ENCODE measurements around the gene DDB1. TPM values are rescaled to one million over a fixed set of nuclear protein-coding genes. Genes with fewer than 3 reads are reported as not detected.
"Not testable (repeated sequence)": the region's sequence is repeated elsewhere in the genome, so short reads cannot be mapped to it uniquely, and the experiment has no call there.

Gene DDB1
- polyA plus RNA-seq, 2 donors: 51.3 to 78.7 TPM

DNA sequence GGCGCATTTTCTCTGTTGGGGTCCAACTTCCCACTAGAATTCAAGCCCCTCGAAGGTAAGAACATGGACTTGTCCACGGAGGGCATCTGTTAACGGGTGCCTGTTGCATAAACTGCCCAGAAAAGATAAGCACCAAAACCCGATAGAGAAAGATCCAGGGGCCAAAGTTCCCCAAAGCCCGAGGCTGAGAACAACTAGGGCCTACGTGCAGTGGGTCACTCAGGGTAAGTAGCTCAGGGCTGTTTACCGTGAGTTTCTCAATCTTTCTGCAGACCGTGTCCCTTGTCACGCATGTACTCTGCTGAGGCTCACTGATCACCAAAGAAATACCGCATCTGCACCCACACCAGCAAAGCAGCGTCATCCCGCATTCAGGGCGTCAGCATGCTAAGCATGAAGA, 67.5 kb downstream of the DDB1 start:
- Histone ChIP-seq H3K27ac (ENCODE audit: low read depth in 2 of 2, low read length in 1 of 2) (no peak overlapping the region), H3K9me3 (ENCODE audit: control insufficient read depth in 2 of 2, insufficient read depth in 1 of 2, low read depth in 1 of 2, low read length in 1 of 2) (no peaks in the 10 kb centered on the region), H3K36me3 (ENCODE audit: control insufficient read depth in 2 of 2, insufficient read depth in 2 of 2, low read length in 1 of 2) (no peaks in the 10 kb centered on the region), H3K27me3 (ENCODE audit: control insufficient read depth in 1 of 2, insufficient read depth in 2 of 2, low read length in 2 of 2) (no peaks in the 10 kb centered on the region), H3K4me1 (ENCODE audit: control insufficient read depth in 2 of 2, insufficient read depth in 2 of 2, low read length in 1 of 2) (no peaks in the 10 kb centered on the region), H3K4me3 (ENCODE audit: low read depth in 1 of 2, low read length in 2 of 2) (no peak overlapping the region)
- WGBS, 2 donors: 77 to 95% methylated on average over 14 of the region's 14 CpGs

DNA sequence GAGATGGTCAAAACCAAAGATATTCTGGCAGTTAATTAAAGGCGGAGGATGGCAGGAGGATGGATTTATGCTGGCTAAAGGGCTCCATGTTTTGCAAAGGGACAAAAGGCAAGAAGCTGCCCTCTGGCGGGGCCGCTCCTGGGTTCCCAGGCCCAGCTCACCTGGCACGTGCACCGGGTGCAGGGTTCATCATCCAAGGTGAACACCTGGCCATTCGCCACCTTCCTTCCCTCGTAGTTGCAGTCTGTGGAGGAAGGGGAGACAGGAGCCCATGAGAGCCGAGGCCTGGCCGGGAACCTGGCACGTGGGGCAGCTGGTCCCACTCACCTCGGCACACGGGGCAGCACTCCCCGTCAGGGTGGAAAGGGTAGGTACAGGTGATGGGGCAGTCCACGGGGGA, 68.1 kb downstream of the DDB1 start:
- H3K4me3 ChIP-seq (ENCODE audit: low read depth in 1 of 2, low read length in 2 of 2): no peak overlapping the region
- no peaks in the 10 kb centered on the region for H3K36me3 ChIP-seq (ENCODE audit: control insufficient read depth in 2 of 2, insufficient read depth in 2 of 2, low read length in 1 of 2)
- 81 to 92% methylated on average over 14 of the region's 14 CpGs for WGBS, 2 donors
- H3K9me3 ChIP-seq (ENCODE audit: control insufficient read depth in 2 of 2, insufficient read depth in 1 of 2, low read depth in 1 of 2, low read length in 1 of 2): no peaks in the 10 kb centered on the region
- no peaks in the 10 kb centered on the region for H3K27me3 ChIP-seq (ENCODE audit: control insufficient read depth in 1 of 2, insufficient read depth in 2 of 2, low read length in 2 of 2)
- H3K27ac ChIP-seq (ENCODE audit: low read depth in 2 of 2, low read length in 1 of 2): no peak overlapping the region
- H3K4me1 ChIP-seq (ENCODE audit: control insufficient read depth in 2 of 2, insufficient read depth in 2 of 2, low read length in 1 of 2): no peaks in the 10 kb centered on the region

DNA sequence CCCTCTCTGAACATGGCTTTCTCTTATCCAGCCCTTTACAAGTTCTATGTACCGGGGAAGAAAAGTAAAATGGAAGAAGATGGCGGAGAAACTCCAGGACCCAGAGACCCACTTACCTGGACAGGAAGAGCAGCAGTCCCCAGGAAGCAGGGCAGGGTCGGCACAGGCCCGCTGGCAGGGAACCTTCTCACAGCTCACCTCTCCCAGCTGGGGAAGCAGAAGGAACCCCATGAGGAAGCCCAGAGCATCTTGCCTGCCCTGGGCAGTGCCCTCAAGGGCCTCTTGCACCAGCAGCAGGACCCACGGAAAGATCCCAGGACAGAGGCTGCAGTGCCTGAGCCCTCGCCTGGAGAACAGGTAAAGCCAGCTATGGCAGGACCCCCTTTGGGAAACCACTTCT, 68.5 kb downstream of the DDB1 start:
- WGBS, 2 donors: 92 to 93% methylated on average over 6 of the region's 6 CpGs
- Histone ChIP-seq H3K27me3 (ENCODE audit: control insufficient read depth in 1 of 2, insufficient read depth in 2 of 2, low read length in 2 of 2) (no peaks in the 10 kb centered on the region), H3K36me3 (ENCODE audit: control insufficient read depth in 2 of 2, insufficient read depth in 2 of 2, low read length in 1 of 2) (no peaks in the 10 kb centered on the region), H3K27ac (ENCODE audit: low read depth in 2 of 2, low read length in 1 of 2) (no peak overlapping the region), H3K4me1 (ENCODE audit: control insufficient read depth in 2 of 2, insufficient read depth in 2 of 2, low read length in 1 of 2) (no peaks in the 10 kb centered on the region), H3K9me3 (ENCODE audit: control insufficient read depth in 2 of 2, insufficient read depth in 1 of 2, low read depth in 1 of 2, low read length in 1 of 2) (no peaks in the 10 kb centered on the region), H3K4me3 (ENCODE audit: low read depth in 1 of 2, low read length in 2 of 2) (no peak overlapping the region)

DNA sequence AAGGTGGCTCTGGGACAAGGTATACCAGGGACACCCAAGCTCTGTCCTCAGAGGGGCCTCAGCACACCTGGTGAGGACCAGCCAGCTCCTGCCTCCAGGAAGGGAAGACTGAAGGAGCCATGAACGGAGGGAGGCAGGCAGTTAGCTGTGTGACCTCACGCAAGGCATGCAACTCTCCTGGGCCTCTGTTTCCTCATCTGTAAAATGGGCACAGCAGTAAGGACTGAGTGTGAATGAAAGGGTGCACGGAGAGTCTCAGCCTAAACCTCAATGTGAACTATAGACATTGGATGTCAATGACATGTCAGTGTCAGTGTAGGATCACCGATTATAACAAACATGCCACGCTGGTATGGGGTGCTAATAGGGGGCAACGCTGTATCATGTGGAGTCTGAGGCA, 73.5 kb downstream of the DDB1 start:
- no peaks in the 10 kb centered on the region for H3K9me3 ChIP-seq (ENCODE audit: control insufficient read depth in 2 of 2, insufficient read depth in 1 of 2, low read depth in 1 of 2, low read length in 1 of 2)
- WGBS, 2 donors: 93 to 97% methylated on average over 6 of the region's 6 CpGs
- no peaks in the 10 kb centered on the region for H3K27me3 ChIP-seq (ENCODE audit: control insufficient read depth in 1 of 2, insufficient read depth in 2 of 2, low read length in 2 of 2)

DNA sequence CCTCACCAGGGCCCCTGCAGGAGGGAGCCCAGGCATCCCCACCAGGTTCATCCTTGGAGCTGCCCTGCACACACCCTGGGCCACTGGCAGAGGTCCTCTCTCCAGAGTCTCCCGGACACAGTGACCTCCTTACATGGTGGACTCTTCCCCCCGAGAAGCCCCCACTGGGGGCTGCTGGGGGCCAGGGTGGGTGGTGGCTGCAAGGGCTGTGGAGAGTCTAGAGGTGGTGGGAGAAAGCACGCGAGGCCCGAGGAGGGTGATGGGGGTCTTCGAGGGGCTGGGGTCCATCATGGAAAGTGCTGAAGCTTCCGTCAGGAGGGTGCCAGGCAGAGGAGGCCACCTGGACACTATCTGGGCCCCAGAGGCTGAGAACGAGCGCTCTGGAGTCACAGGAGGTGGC, 74.4 kb downstream of the DDB1 start:
- H3K27ac ChIP-seq (ENCODE audit: low read depth in 2 of 2, low read length in 1 of 2): no peak overlapping the region
- no peaks in the 10 kb centered on the region for H3K36me3 ChIP-seq (ENCODE audit: control insufficient read depth in 2 of 2, insufficient read depth in 2 of 2, low read length in 1 of 2)
- 85 to 88% methylated on average over 9 of the region's 9 CpGs for WGBS, 2 donors
- no peak overlapping the region for H3K4me3 ChIP-seq (ENCODE audit: low read depth in 1 of 2, low read length in 2 of 2)
- H3K9me3 ChIP-seq (ENCODE audit: control insufficient read depth in 2 of 2, insufficient read depth in 1 of 2, low read depth in 1 of 2, low read length in 1 of 2): no peaks in the 10 kb centered on the region
- no peaks in the 10 kb centered on the region for H3K27me3 ChIP-seq (ENCODE audit: control insufficient read depth in 1 of 2, insufficient read depth in 2 of 2, low read length in 2 of 2)
- no peaks in the 10 kb centered on the region for H3K4me1 ChIP-seq (ENCODE audit: control insufficient read depth in 2 of 2, insufficient read depth in 2 of 2, low read length in 1 of 2)

More for the DNA sequence above, 73.5 kb downstream of the DDB1 start:
- H3K4me3 ChIP-seq (ENCODE audit: low read depth in 1 of 2, low read length in 2 of 2): no peak overlapping the region
- no peak overlapping the region for H3K27ac ChIP-seq (ENCODE audit: low read depth in 2 of 2, low read length in 1 of 2)
- H3K36me3 ChIP-seq (ENCODE audit: control insufficient read depth in 2 of 2, insufficient read depth in 2 of 2, low read length in 1 of 2): no peaks in the 10 kb centered on the region
- no peaks in the 10 kb centered on the region for H3K4me1 ChIP-seq (ENCODE audit: control insufficient read depth in 2 of 2, insufficient read depth in 2 of 2, low read length in 1 of 2)

DNA sequence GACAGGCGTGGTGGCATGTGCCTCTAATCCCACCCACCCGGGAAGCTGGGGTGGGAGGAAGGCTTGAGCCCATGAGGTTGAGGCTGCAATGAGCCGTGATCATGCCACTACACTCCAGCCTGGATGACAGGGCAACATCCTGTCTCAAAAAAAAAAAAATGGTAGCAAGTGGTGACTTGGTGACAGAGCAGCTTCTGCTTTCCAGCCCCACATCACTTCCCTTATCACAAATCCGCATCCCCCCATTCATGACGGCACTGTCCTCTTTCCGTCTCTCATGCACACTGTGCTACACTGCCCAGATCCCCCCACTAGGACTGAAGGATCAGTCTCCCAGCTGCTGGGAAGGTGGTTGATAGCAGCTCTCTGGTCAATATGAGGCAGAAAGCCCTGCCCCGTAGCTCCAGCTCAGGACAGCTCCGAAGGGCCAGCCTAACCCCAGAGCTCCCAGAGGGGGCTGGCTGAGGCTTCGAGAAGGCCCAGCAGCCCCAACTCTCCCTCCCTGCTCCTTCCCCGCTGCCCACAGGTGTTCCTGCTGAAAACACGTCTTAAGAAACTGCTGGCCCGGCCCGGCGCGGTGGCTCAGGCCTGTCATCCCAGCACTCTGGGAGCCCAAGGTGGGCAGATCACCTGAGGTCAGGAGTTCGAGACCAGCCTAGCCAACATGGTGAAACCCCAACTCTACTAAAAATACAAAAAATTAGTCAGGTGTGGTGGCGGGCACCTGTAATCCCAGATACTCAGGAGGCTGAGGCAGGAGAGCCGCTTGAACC, 76.0 kb downstream of the DDB1 start:
- Histone ChIP-seq H3K27me3 (ENCODE audit: control insufficient read depth in 1 of 2, insufficient read depth in 2 of 2, low read length in 2 of 2) (no peaks in the 10 kb centered on the region), H3K27ac (ENCODE audit: low read depth in 2 of 2, low read length in 1 of 2) (no peak overlapping the region), H3K4me3 (ENCODE audit: low read depth in 1 of 2, low read length in 2 of 2) (no peak overlapping the region), H3K4me1 (ENCODE audit: control insufficient read depth in 2 of 2, insufficient read depth in 2 of 2, low read length in 1 of 2) (no peaks in the 10 kb centered on the region), H3K36me3 (ENCODE audit: control insufficient read depth in 2 of 2, insufficient read depth in 2 of 2, low read length in 1 of 2) (no peaks in the 10 kb centered on the region), H3K9me3 (ENCODE audit: control insufficient read depth in 2 of 2, insufficient read depth in 1 of 2, low read depth in 1 of 2, low read length in 1 of 2) (no peaks in the 10 kb centered on the region)
- 90 to 94% methylated on average over 18 of the region's 18 CpGs for WGBS, 2 donors

DNA sequence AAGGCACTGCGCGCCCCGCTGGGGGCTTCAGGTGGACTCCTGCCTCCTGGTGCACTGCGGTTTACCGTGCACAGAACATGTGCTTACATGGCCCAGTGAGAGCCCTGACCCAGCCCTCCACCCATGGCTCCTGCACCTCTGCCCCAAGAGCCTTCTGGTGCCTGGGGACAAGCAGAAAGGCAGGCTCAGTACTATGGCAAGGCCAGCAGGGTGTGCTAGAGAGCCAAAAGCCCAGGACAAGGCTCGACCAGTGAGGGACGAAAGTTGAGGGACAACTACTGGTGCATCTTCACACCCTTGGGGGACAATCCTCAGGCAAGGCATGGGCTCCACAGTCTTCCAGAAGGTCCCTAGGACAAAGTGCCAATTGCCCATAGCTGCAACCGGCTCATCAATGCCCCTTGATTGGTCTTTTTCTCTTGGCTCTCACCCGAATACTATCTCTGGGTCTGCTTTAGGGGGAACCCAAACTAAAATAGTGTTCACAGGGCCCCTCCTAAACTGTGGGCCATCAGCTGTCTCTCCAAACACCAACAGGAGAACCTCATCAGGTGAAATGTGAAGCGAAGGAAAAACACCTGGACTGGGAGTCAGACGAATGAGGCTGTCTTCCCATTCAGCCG, 78.4 kb downstream of the DDB1 start:
- Histone ChIP-seq H3K27me3 (ENCODE audit: control insufficient read depth in 1 of 2, insufficient read depth in 2 of 2, low read length in 2 of 2) (no peaks in the 10 kb centered on the region), H3K4me3 (ENCODE audit: low read depth in 1 of 2, low read length in 2 of 2) (no peak overlapping the region), H3K27ac (ENCODE audit: low read depth in 2 of 2, low read length in 1 of 2) (no peak overlapping the region), H3K36me3 (ENCODE audit: control insufficient read depth in 2 of 2, insufficient read depth in 2 of 2, low read length in 1 of 2) (no peaks in the 10 kb centered on the region), H3K4me1 (ENCODE audit: control insufficient read depth in 2 of 2, insufficient read depth in 2 of 2, low read length in 1 of 2) (no peaks in the 10 kb centered on the region), H3K9me3 (ENCODE audit: control insufficient read depth in 2 of 2, insufficient read depth in 1 of 2, low read depth in 1 of 2, low read length in 1 of 2) (no peaks in the 10 kb centered on the region)
- WGBS, 2 donors: 54 to 55% methylated on average over 12 of the region's 12 CpGs

DNA sequence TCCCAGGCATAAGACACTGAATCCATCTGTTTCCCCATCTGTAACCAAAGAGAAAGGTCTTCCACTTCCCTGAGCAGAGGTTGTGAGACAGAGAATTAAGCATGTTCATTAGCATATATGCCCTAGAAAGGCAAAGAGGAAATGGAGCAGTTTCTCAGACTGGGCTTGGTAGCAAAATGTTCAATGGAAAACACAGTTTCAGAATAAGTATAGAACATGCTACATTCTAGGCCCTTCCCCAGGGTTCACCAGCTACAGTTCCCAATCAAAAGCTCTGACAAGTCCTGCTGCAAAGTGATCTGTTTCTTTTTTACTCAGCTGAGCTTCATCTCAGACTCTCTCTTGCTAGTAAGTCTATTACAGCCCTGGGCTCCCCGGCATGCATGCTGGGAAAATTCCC, 80.6 kb downstream of the DDB1 start:
- WGBS, 2 donors: 46 to 67% methylated on average over 1 of the region's 1 CpG
- H3K9me3 ChIP-seq (ENCODE audit: control insufficient read depth in 2 of 2, insufficient read depth in 1 of 2, low read depth in 1 of 2, low read length in 1 of 2): not testable (repeated sequence)

DNA sequence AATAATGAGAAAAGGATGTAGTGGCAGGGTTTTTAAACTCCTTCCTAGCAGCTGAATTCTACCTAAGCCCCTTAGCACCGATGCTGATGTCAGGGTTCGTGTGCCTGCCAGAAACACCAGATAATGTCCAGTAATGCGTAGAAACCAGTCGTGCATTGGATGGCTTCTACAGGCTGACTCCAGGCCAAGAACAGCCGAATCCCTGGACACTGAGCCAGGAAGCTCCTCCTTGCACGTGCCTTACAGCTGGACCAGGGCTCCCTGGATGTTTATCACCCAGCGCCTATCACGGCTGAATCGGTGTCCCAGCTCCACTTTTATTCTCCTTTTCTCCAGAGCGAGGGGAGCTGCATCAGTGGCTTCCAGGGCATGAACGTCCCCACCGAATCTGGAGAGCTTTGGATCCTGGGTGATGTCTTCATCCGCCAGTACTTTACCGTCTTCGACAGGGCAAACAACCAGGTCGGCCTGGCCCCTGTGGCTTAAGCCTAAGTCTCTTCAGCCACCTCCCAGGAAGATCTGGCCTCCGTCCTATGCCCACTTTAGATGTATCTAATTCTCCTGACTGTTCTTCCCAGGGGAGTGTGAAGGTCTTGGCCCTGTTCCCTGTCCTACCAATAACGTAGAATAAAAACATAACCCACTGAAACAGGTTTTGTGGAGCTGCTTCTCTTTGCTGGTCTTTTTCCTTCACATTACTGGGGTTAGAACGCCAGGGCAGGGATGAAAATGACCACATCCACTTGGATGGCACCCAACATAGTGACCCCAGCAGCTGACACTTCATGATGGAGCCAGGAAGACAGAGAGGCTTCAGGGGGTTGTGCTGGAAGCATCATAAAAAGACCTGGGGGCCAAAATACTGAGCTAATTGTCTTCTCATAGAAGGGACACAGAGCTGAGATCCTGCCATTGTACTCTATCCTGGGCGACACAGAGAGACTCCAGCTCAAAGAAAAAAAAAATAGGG, 81.8 kb downstream of the DDB1 start:
- H3K27me3 ChIP-seq (ENCODE audit: control insufficient read depth in 1 of 2, insufficient read depth in 2 of 2, low read length in 2 of 2); H3K4me1 ChIP-seq (ENCODE audit: control insufficient read depth in 2 of 2, insufficient read depth in 2 of 2, low read length in 1 of 2); H3K36me3 ChIP-seq (ENCODE audit: control insufficient read depth in 2 of 2, insufficient read depth in 2 of 2, low read length in 1 of 2); H3K4me3 ChIP-seq (ENCODE audit: low read depth in 1 of 2, low read length in 2 of 2); H3K27ac ChIP-seq (ENCODE audit: low read depth in 2 of 2, low read length in 1 of 2); H3K9me3 ChIP-seq (ENCODE audit: control insufficient read depth in 2 of 2, insufficient read depth in 1 of 2, low read depth in 1 of 2, low read length in 1 of 2): not testable (repeated sequence)
- WGBS, 2 donors: 67% methylated on average over 20 of the region's 20 CpGs

More for the DNA sequence above, 80.6 kb downstream of the DDB1 start:
- H3K27ac ChIP-seq (ENCODE audit: low read depth in 2 of 2, low read length in 1 of 2); H3K4me3 ChIP-seq (ENCODE audit: low read depth in 1 of 2, low read length in 2 of 2); H3K36me3 ChIP-seq (ENCODE audit: control insufficient read depth in 2 of 2, insufficient read depth in 2 of 2, low read length in 1 of 2); H3K4me1 ChIP-seq (ENCODE audit: control insufficient read depth in 2 of 2, insufficient read depth in 2 of 2, low read length in 1 of 2); H3K27me3 ChIP-seq (ENCODE audit: control insufficient read depth in 1 of 2, insufficient read depth in 2 of 2, low read length in 2 of 2): not testable (repeated sequence)
